A673 (cell line): ENCODE data around the gene EXOC3L1. TPM values are rescaled to one million over a fixed set of nuclear protein-coding genes. Genes with fewer than 3 reads are reported as not detected.
A peak's percentile ranks its signal among the peaks of the same experiment; 100 is the strongest.

ENCODE experiments used
- Bru-seq: library from RNA; stranded (reverse); fragments of 400-500 nt; gene quantifications from one replicate; lab custom pipeline; 2021; lab: Mats Ljungman, UMichigan
- BruChase-seq, 2 experiments: library from RNA; stranded (reverse); fragments of 400-500 nt; gene quantifications; one replicate each; lab custom pipeline; 2021; lab: Mats Ljungman, UMichigan
- BruUV-seq: library from RNA; stranded (reverse); fragments of 400-500 nt; replicated peaks from 2 replicates; lab custom pipeline; 2021; lab: Mats Ljungman, UMichigan
- CTCF ChIA-PET: fragments of 300-600 bp; sonication (Branson Sonifier 250); formaldehyde crosslinking; loops from one replicate; lab custom pipeline; 2022; ENCODE audit warnings: antibody characterized with exemption; lab: Charles Lee
- POLR2A ChIA-PET: fragments of 300-600 bp; sonication (Branson Sonifier 250); formaldehyde crosslinking; loops from one replicate; lab custom pipeline; 2022; ENCODE audit warnings: antibody characterized with exemption; ENCODE audit not compliant: low non-redundant PET; lab: Charles Lee
- DNase-seq: peaks from one replicate; pipeline ENCODE4 v3.0.0-alpha.2; 2015; ENCODE audit warnings: low spot score
- H3K27ac ChIP-seq: fragments of 200-600 bp; sonication (generic); 2 replicates; pipeline ENCODE4 v1.5.1; 2016; ENCODE audit warnings: mixed run types, low read depth, mild to moderate bottlenecking, mixed read lengths, antibody characterized with exemption, low read length; ENCODE audit not compliant: poor library complexity, severe bottlenecking
- H3K27me3 ChIP-seq: fragments of 200-600 bp; sonication (generic); replicated peaks from 2 replicates; pipeline ENCODE4 v1.6.1; 2017; ENCODE audit warnings: mixed run types, low read depth, mild to moderate bottlenecking, mixed read lengths, antibody characterized with exemption, low read length; ENCODE audit not compliant: insufficient read depth, poor library complexity
- H3K36me3 ChIP-seq: fragments of 200-600 bp; sonication (generic); 2 replicates; pipeline ENCODE4 v1.6.1; 2016; ENCODE audit warnings: mixed run types, mild to moderate bottlenecking, mixed read lengths, antibody characterized with exemption, low read length; ENCODE audit not compliant: insufficient read depth, poor library complexity, severe bottlenecking
- H3K4me1 ChIP-seq: fragments of 200-600 bp; sonication (generic); 2 replicates; pipeline ENCODE4 v1.6.1; 2017; ENCODE audit warnings: mixed run types, mild to moderate bottlenecking, mixed read lengths, antibody characterized with exemption, low read length; ENCODE audit not compliant: insufficient read depth, poor library complexity, severe bottlenecking
- H3K4me3 ChIP-seq: fragments of 200-600 bp; sonication (generic); 2 replicates; pipeline ENCODE4 v1.5.1; 2016; ENCODE audit warnings: low read depth, mixed run types, mild to moderate bottlenecking, mixed read lengths, low read length; ENCODE audit not compliant: poor library complexity, severe bottlenecking
- H3K9me3 ChIP-seq: fragments of 200-600 bp; sonication (generic); 2 replicates; pipeline ENCODE4 v1.6.1; 2016; ENCODE audit warnings: mixed run types, low read depth, mild to moderate bottlenecking, mixed read lengths, antibody characterized with exemption, low read length; ENCODE audit not compliant: poor library complexity, severe bottlenecking
- EZH2 ChIP-seq: fragments of 200-600 bp; sonication (generic); IDR thresholded peaks from 2 replicates; pipeline ENCODE4 v1.6.1; 2017; ENCODE audit warnings: borderline replicate concordance, low read depth, mild to moderate bottlenecking, mixed read lengths, antibody characterized with exemption, low read length; ENCODE audit not compliant: poor library complexity, severe bottlenecking
- intact Hi-C: fragments of 100-400 bp; cut with micrococcal nuclease; formaldehyde crosslinking; loops from one replicate; pipeline ENCODE4 v1.10.0; 2022; ENCODE audit not compliant: unreplicated experiment
- long read RNA-seq: library from polyadenylated mRNA; stranded (forward); transcript quantifications from one replicate; pipeline ENCODE4 v2.0.0, GENCODE V29; 2022
- total RNA-seq: library from RNA; stranded (reverse); gene quantifications from 2 replicates; pipeline ENCODE4 v1.2.3, GENCODE V29; 2021
- TF ChIP-seq, protein P1 (sequence below): fragments of 300-800, 200-600 bp; sonication (generic); conservative IDR thresholded peaks from 2 replicates; pipeline ENCODE4 v1.5.1; 2017; ENCODE audit warnings: low read depth, mild to moderate bottlenecking, antibody characterized with exemption, low read length, moderate library complexity, mixed read lengths

Gene EXOC3L1, protein sequence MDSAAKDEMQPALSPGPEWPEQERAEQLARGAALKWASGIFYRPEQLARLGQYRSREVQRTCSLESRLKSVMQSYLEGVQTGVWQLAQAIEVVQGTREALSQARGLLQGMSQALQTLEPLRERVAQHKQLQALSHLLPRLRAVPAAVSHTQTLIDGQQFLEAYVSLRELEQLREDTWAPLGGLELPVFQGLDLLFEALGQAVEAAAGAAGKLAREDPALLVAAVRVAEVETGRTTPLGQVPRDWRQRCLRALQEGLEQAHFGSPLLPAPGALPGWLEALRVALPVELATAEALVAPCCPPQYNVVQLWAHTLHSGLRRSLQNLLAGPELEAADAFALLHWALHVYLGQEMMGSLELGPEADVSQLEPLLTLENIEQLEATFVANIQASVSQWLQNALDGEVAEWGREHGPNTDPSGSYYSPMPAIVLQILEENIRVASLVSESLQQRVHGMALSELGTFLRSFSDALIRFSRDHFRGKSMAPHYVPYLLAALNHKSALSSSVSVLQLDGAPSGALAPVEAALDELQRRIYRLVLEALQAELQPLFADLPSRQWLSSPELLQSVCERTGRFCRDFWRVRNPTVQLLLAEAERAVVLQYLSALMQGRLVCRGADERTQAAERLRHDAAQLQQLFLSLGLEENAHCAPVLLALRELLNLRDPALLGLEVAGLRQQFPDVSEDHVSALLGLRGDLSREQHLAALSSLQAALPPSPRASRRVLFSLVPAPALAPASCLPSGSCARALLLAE
- total RNA-seq = 0.32 and 0.42 TPM in 2 replicates
- Bru-seq, nascent RNA = not detected
- percentile 11 among the genes with signal in this experiment for BruChase-seq, experiment 1, labeled RNA remaining after a 2-hour chase
- BruChase-seq, experiment 2, labeled RNA remaining after a 6-hour chase = percentile 23 among the genes with signal in this experiment
- long read RNA-seq, partial matches to known transcripts = 1 of 1 reads
- long read RNA-seq, other reads (novel, unspliced or antisense) = 0 of 1 reads

DNA sequence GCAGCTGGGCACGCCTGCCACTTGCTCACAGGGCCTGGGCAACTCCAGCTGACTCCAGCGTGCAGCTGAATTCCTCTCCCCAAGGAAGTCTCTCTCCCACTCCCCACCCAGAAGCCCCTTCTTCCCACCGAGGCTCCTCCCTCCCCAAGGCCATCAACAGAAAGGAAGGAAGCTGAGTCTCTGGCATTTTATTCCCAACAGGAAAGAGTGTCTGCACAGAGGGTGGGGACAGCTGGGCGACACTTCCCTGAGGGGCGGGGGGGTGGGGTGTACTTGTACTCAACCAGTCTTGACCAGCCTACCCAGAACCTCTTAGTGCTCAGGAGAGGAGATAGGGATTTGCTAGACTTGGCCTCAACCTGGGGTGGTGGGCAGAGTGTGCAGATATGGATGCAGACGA, at the start of gene EXOC3L1:
EXOC3L1 (minus strand) TSS at position 96 of the 400 bp plus-strand sequence. CDS start 460 bp downstream, outside the sequence.
- ChIA-PET POLR2A (no interaction called here), CTCF (no interaction called here)
- intact Hi-C loops = no loop called here
- H3K9me3 ChIP-seq = no peaks in the 10 kb centered on the region
- DNase-seq = no peak
- no TSS peak for BruUV-seq
- no peaks in the 10 kb centered on the region for H3K27me3 ChIP-seq
- TF ChIP-seq EZH2 = no peak
- TF ChIP-seq, protein P1, sequence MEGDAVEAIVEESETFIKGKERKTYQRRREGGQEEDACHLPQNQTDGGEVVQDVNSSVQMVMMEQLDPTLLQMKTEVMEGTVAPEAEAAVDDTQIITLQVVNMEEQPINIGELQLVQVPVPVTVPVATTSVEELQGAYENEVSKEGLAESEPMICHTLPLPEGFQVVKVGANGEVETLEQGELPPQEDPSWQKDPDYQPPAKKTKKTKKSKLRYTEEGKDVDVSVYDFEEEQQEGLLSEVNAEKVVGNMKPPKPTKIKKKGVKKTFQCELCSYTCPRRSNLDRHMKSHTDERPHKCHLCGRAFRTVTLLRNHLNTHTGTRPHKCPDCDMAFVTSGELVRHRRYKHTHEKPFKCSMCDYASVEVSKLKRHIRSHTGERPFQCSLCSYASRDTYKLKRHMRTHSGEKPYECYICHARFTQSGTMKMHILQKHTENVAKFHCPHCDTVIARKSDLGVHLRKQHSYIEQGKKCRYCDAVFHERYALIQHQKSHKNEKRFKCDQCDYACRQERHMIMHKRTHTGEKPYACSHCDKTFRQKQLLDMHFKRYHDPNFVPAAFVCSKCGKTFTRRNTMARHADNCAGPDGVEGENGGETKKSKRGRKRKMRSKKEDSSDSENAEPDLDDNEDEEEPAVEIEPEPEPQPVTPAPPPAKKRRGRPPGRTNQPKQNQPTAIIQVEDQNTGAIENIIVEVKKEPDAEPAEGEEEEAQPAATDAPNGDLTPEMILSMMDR = no peak
- no peak within 1 kb of the TSS for H3K27ac ChIP-seq
- H3K4me1 ChIP-seq = peaks cover 18% of the 10 kb centered on the region
- no peak within 1 kb of the TSS for H3K4me3 ChIP-seq
- H3K36me3 ChIP-seq = peaks cover 18% of the 10 kb centered on the region

DNA sequence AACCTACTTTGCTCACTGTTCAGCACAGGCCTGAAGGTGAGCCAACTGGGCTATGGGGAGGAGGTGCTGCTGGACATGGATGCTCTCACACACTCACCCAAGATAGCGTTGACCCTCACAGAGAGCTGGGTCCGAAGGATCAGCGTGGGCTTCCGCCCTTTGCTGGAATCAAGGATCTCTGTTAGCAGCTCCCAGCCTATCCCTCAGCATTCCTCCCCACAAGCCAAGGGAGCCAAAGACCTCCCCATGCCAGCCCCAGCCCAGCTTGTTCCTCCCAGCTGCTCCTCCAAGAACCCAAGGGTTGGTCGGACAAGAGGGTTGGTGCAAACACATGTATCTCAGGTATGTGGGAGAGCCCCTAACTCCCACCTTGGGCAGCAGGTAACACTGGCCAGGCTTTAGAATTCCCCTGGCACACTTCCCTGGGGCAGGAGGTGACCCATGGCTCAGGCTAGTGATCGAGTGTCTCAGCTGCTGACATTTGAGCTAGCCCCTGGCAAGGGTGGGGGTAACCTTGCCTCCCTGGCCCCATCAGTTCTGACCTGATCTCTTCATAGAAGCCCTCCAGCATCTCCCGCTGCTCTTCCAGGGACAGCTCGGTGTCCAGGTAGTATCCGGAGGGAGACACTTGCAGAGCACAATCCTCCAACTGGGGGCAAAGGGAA, 49.0 kb upstream of the EXOC3L1 start:
- Histone ChIP-seq H3K4me1 (peaks cover 26% of the 10 kb centered on the region), H3K4me3 (no peak overlapping the region), H3K27me3 (no peaks in the 10 kb centered on the region), H3K9me3 (no peaks in the 10 kb centered on the region), H3K36me3 (peaks cover 39% of the 10 kb centered on the region), H3K27ac (no peak overlapping the region)
- no peak for DNase-seq
- POLR2A ChIA-PET = no interaction called here
- CTCF ChIA-PET = no interaction called here
- no TSS peak for BruUV-seq
- intact Hi-C loops = no loop called here
- TF ChIP-seq, protein P1 = no peak
- no peak for TF ChIP-seq EZH2

DNA sequence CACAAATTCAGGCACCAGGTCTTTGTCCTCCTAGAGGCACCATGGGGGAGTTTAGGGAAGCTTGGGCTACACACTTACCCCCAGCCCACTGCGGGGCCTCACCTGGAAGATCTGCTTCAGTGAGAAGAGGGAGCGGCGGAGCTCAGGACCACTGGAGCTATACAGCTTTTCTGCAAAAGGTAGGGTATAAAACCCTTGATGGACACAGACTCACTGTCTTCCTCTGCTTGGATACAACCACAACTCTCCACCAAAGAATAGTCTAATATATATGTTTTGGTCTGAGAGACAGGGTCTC, 48.3 kb upstream of the EXOC3L1 start:
- H3K4me3 ChIP-seq = no peak overlapping the region

More for the DNA sequence above, 48.3 kb upstream of the EXOC3L1 start:
- DNase-seq = no peak
- no TSS peak for BruUV-seq
- Histone ChIP-seq H3K36me3 (peaks cover 43% of the 10 kb centered on the region), H3K9me3 (no peaks in the 10 kb centered on the region), H3K27ac (no peak overlapping the region), H3K27me3 (no peaks in the 10 kb centered on the region), H3K4me1 (peaks cover 19% of the 10 kb centered on the region)
- ChIA-PET CTCF (no interaction called here), POLR2A (no interaction called here)
- intact Hi-C loops = no loop called here
- TF ChIP-seq EZH2 = no peak
- TF ChIP-seq, protein P1 = no peak
